ENCODE measurements around the gene FAIM. TPM values are rescaled to one million over a fixed set of nuclear protein-coding genes. Genes with fewer than 3 reads are reported as not detected.
"Not testable (repeated sequence)": the region's sequence is repeated elsewhere in the genome, so short reads cannot be mapped to it uniquely, and the experiment has no call there.

FAIM gene
- polyA plus RNA-seq, 3 donors from 2014 or later, result 3.8 to 18.4 (median 17.7) TPM

DNA sequence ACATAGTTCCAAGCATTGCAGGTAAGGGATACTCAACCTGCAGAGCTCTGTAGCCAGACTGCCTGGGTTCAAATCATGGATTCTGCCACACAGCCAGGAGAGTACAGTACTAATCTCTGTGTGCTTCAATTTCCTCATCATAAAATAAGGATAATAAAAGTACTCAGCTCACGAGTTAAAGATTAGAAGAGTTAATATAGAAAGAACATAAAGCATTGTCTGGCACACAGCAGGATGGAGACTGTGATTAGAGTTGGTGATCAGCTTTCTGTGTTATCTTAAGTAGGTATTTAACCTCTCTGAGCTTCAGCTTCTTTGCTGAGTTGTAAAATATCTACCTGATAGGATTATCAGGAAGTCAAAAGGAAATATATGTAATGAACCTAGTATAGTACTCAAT is 17.2 kb upstream of the FAIM start:
- H3K27me3 Mint-ChIP-seq (ENCODE audit: low read depth in 3 of 3), result peaks cover 5% of the 10 kb centered on the region in 3 donors
- no peak for DNase-seq
- H3K36me3 Mint-ChIP-seq, result peaks cover 0 to 7% (median 0%) of the 10 kb centered on the region in 3 donors
- H3K4me1 Mint-ChIP-seq, result peaks cover 13 to 14% of the 10 kb centered on the region in 2 donors
- no peak overlapping the region for H3K4me3 Mint-ChIP-seq
- no peaks in the 10 kb centered on the region for H3K9me3 Mint-ChIP-seq
- no peak overlapping the region for H3K27ac Mint-ChIP-seq

- peaks cover 13 to 14% of the 10 kb centered on the region in 2 donors for H3K4me1 Mint-ChIP-seq
- peaks cover 5% of the 10 kb centered on the region in 3 donors for H3K27me3 Mint-ChIP-seq (ENCODE audit: low read depth in 3 of 3)
- peak in 1 of 3 donors; percentile 9 for DNase-seq
- H3K9me3 Mint-ChIP-seq, result no peaks in the 10 kb centered on the region
- H3K4me3 Mint-ChIP-seq, result peak overlapping the region; percentile 90 to 98 (median 92)
- H3K27ac Mint-ChIP-seq, result peak overlapping the region; percentile 66 to 91 (median 85)
- H3K36me3 Mint-ChIP-seq, result peaks cover 0 to 4% (median 0%) of the 10 kb centered on the region in 3 donors
Measured at GRCh38 chr3:138593488-138594149, 15.0 kb upstream of the FAIM start.

- peak; percentile 91 to 92 (median 91) for DNase-seq
- Mint-ChIP-seq H3K36me3 (no peaks in the 10 kb centered on the region), H3K4me1 (peaks cover 13 to 14% of the 10 kb centered on the region in 2 donors), H3K4me3 (peak within 1 kb of the TSS; percentile 90 to 98 (median 92)), H3K27ac (peak within 1 kb of the TSS; percentile 83 to 91 (median 90)), H3K9me3 (no peaks in the 10 kb centered on the region), H3K27me3 (ENCODE audit: low read depth in 3 of 3) (peaks cover 5% of the 10 kb centered on the region in 3 donors)
Measured at GRCh38 chr3:138594150-138594934, 14.2 kb upstream of the FAIM start, which contains the start of gene CEP70. TSS of gene CEP70 (minus strand) at chr3:138594260. CDS start at chr3:138572927, 21,333 bp downstream.

DNA sequence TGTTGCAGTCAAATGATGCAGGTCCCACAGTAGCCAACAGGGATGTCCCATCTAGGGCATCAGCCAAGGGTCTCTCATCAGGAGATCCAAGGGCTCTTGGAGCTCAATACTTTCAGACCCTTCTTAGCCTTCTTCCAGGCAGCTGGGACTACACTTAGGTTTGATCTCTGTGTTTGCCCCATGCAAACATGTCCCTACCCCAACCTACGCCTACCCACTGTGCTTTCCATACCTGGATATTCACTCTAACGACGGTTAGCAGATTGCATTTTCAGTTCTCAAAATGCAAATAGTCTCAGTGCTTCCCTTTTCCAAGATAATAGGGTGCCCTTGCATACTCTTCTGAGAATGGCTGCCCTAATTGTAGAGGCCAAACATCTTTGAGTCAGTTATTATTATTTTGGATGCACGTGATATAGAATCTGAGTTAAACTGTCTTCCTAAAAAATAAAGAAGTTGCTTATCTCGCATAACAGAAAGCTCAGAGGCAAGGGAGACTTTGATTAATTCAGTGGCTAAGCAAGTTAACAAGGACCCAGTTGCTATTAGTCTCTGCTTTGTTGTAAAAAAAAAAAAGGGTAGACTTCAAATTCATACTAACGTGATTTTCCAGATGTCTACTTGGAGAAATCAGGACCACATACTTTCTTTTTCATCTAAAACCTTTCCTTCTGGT is 13.5 kb upstream of the FAIM start:
- peaks cover 5% of the 10 kb centered on the region in 3 donors for H3K27me3 Mint-ChIP-seq (ENCODE audit: low read depth in 3 of 3)
- H3K9me3 Mint-ChIP-seq, result no peaks in the 10 kb centered on the region
- DNase-seq, result no peak
- peaks cover 13 to 14% of the 10 kb centered on the region in 2 donors for H3K4me1 Mint-ChIP-seq
- peak overlapping the region; percentile 83 to 91 (median 90) for H3K27ac Mint-ChIP-seq
- H3K36me3 Mint-ChIP-seq, result no peaks in the 10 kb centered on the region
- peak overlapping the region; percentile 90 to 98 (median 92) for H3K4me3 Mint-ChIP-seq

DNA sequence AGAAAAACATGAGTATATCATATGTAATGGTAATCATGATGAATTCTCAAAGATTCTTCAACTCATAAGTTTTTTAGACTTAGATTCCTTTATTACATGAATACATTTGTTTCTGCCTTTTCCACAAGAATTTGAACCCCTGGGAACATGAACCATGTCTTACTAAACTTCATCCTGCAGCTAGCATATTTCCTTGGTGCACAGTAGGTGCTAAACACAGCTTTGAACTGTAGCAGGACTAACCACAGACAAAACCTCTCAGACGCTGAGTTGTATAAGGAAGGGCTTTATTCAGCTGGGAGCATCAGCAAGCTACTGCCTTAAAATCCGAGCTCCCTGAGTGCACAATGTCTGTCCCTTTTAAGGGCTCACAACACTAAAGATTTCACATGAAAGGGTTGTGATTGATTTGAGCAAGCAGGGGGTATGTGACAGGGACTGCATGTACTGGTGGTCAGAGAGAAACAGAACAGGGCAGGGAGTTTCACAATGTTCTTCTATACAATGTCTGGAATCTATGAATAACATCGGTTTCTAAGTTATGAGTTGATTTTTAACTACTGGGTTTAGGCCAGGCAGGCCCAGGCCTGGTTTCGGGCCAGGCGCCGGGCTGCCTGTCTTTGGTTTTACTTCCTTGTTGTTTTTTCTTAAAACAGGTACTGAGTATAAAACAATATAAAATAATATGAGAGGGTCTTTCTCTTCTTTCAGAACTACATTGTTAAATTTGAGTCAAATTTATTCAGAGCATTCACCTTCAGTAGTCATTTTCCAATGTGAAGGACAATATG is 11.2 kb upstream of the FAIM start:
- not testable (repeated sequence) for H3K36me3 Mint-ChIP-seq; H3K9me3 Mint-ChIP-seq; DNase-seq; H3K27ac Mint-ChIP-seq; H3K4me3 Mint-ChIP-seq; H3K27me3 Mint-ChIP-seq (ENCODE audit: low read depth in 3 of 3)
- peaks cover 13 to 14% of the 10 kb centered on the region in 2 donors for H3K4me1 Mint-ChIP-seq

- Mint-ChIP-seq H3K27ac (no peak overlapping the region), H3K36me3 (peaks cover 0 to 6% (median 0%) of the 10 kb centered on the region in 3 donors), H3K9me3 (no peaks in the 10 kb centered on the region), H3K4me3 (no peak overlapping the region), H3K27me3 (ENCODE audit: low read depth in 3 of 3) (peaks cover 5 to 7% (median 5%) of the 10 kb centered on the region in 3 donors), H3K4me1 (peaks cover 9 to 10% of the 10 kb centered on the region in 2 donors)
- no peak for DNase-seq
Measured at GRCh38 chr3:138598534-138598933, 10.0 kb upstream of the FAIM start.

DNA sequence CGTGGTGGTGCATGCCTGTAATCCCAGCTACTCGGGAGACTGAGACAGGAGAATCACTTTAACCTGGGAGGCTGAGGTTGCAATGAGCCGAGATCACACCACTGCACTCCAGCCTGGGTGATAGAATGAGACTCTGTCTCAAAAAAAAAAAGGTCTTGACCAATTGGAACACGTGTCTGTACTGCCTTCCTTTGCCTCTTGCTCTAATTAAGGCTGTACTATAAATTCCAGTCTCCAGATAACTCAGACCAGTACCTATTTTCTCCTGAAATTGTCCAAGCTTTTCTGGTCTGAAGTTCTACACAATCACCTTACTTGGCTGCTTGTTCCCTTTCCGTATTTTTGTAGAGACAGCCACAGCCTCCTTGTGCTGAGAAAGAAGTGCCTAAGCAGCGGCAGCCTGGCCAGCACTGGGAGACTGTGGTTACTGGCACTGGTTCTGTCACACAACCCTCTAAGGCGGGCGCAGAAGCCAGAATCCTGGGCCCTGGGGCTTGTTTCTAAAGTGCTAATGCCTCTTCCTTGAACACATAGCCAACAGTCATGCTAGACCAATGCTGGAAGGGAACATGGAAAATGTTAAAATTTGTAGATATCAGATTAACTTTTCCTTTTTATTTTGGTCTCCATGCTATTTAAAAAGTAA is 8.3 kb upstream of the FAIM start:
- no peaks in the 10 kb centered on the region for H3K4me1 Mint-ChIP-seq
- peaks cover 0 to 2% (median 0%) of the 10 kb centered on the region in 3 donors for H3K27me3 Mint-ChIP-seq (ENCODE audit: low read depth in 3 of 3)
- no peak overlapping the region for H3K4me3 Mint-ChIP-seq
- DNase-seq, result no peak
- no peaks in the 10 kb centered on the region for H3K9me3 Mint-ChIP-seq
- H3K36me3 Mint-ChIP-seq, result peaks cover 0 to 13% (median 0%) of the 10 kb centered on the region in 3 donors
- no peak overlapping the region for H3K27ac Mint-ChIP-seq

- H3K27ac Mint-ChIP-seq; H3K27me3 Mint-ChIP-seq (ENCODE audit: low read depth in 3 of 3); H3K4me3 Mint-ChIP-seq; H3K4me1 Mint-ChIP-seq; DNase-seq; H3K9me3 Mint-ChIP-seq: not testable (repeated sequence)
- peaks cover 0 to 13% (median 0%) of the 10 kb centered on the region in 3 donors for H3K36me3 Mint-ChIP-seq
Measured at GRCh38 chr3:138601661-138602060, 6.9 kb upstream of the FAIM start.

DNA sequence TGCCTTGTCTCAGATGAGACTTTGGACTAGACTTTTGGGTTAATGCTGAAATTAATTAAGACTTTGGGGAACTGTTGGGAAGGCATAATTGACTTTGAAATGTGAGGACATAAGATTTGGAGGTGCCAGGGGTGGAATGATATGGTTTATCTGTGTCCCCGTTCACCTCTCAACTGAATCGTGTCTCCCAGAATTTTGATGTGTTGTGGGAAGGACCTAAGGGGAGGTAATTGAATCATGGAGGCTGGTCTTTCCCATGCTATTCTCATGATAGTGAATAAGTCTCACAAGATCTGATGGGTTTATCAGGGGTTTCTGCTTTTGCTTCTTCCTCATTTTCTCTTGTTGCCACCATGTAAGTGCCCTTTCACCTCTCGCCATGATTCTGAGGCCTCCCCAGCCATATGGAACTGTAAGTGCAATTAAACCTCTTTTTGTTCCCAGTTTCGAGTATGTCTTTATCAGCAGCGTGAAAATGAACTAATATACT is 4.4 kb upstream of the FAIM start:
- H3K36me3 Mint-ChIP-seq, result peaks cover 0 to 13% (median 0%) of the 10 kb centered on the region in 3 donors

GRCh38 chr3:138609898-138610266 is 1.3 kb downstream of the FAIM start:
- peaks cover 0 to 5% (median 4%) of the 10 kb centered on the region in 3 donors for H3K36me3 Mint-ChIP-seq
- peaks cover 0 to 6% (median 1%) of the 10 kb centered on the region in 6 donors for H3K9me3 Mint-ChIP-seq
- peaks cover 22 to 24% of the 10 kb centered on the region in 2 donors for H3K4me1 Mint-ChIP-seq
- H3K27ac Mint-ChIP-seq, result peak overlapping the region; percentile 95 to 100 (median 98)
- peaks cover 19 to 36% (median 29%) of the 10 kb centered on the region in 3 donors for H3K27me3 Mint-ChIP-seq (ENCODE audit: low read depth in 3 of 3)
- H3K4me3 Mint-ChIP-seq, result peak overlapping the region; percentile 89 to 98 (median 92)
- peak in 1 of 3 donors; percentile 4 for DNase-seq

More for the DNA sequence above, 4.4 kb upstream of the FAIM start:
- DNase-seq, H3K4me1 Mint-ChIP-seq, H3K9me3 Mint-ChIP-seq, H3K27ac Mint-ChIP-seq, H3K4me3 Mint-ChIP-seq: not testable (repeated sequence)
- H3K27me3 Mint-ChIP-seq (ENCODE audit: low read depth in 3 of 3), result peaks cover 9 to 13% (median 9%) of the 10 kb centered on the region in 3 donors

GRCh38 chr3:138615462-138615861 is 6.9 kb downstream of the FAIM start:
- H3K4me3 Mint-ChIP-seq, result no peak overlapping the region
- no peak overlapping the region for H3K27ac Mint-ChIP-seq
- DNase-seq, result no peak
- H3K27me3 Mint-ChIP-seq (ENCODE audit: low read depth in 3 of 3), result peaks cover 2 to 12% (median 6%) of the 10 kb centered on the region in 3 donors
- H3K36me3 Mint-ChIP-seq, result no peaks in the 10 kb centered on the region
- H3K9me3 Mint-ChIP-seq, result no peaks in the 10 kb centered on the region
- H3K4me1 Mint-ChIP-seq, result peaks cover 7 to 14% of the 10 kb centered on the region in 2 donors

DNA sequence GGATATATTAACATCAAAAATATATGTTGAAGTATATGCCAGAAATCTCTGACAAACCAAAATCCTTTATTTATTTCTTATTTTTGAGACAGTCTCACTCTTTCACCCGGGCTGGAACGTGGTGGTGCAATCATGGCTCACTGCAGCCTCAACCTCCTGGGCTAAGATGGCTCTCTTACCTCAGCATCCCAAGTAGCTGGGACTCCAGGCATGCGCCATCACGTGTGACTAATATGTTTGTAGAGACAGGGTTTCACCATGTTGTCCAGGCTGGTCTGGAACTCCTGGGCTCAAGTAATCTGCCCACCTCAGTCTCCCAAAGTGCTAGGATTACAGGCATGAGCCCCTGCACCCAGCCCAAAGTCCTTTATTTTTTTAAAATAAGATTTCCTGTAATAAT is 11.9 kb downstream of the FAIM start:
- DNase-seq, result no peak
- peaks cover 3 to 8% of the 10 kb centered on the region in 2 donors for H3K4me1 Mint-ChIP-seq
- H3K27ac Mint-ChIP-seq, result no peak overlapping the region
- H3K4me3 Mint-ChIP-seq, result no peak overlapping the region
- peaks cover 0 to 17% (median 12%) of the 10 kb centered on the region in 3 donors for H3K36me3 Mint-ChIP-seq
- peaks cover 0 to 2% (median 0%) of the 10 kb centered on the region in 3 donors for H3K27me3 Mint-ChIP-seq (ENCODE audit: low read depth in 3 of 3)
- no peaks in the 10 kb centered on the region for H3K9me3 Mint-ChIP-seq

All from immature natural killer cell (primary cell).